GM12892 (cell line): ENCODE data around the gene ZNF223.

ENCODE experiments used
- POLR2A ChIP-seq: IDR thresholded peaks from 2 replicates; pipeline ENCODE4 v1.6.1; 2011; ENCODE audit warnings: low read depth, low read length, control low read depth
- POLR2AphosphoS5 ChIP-seq: IDR thresholded peaks from 2 replicates; pipeline ENCODE4 v1.6.1; 2011; ENCODE audit warnings: low read depth, low read length, control low read depth

DNA sequence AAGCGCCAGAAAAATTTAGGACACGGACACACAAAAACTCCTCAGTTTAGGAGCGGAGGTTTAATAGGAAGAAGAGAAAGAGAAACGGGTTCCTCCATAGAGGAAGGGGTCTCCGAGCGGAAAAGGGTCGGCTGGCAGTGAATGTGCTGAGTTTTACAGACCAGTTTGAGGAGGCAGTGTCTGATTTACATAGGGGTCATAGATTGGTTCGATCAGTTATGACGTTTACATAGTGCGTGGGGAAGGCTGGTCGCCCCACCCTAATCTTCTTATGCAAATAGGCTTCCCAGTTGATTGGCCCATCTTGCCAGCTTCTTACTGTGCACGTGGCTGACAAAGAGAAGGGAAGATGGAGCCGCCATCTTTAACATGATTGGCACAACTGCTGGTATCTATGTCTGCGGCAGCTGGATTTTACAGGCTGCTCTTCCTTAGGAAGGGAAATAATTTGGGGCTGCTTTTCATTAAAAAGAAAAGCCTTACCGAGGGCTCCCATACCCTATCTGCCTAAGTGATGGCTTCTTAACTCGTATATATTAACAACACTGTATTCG is 60.2 kb downstream of the ZNF223 start:
- TF ChIP-seq POLR2A (no peak), POLR2AphosphoS5 (no peak)
